HUES6 (cell line): Measurements from ENCODE around the gene USHBP1.
A peak's percentile ranks its signal among the peaks of the same experiment; 100 is the strongest.
"Not testable (repeated sequence)": the region's sequence is repeated elsewhere in the genome, so short reads cannot be mapped to it uniquely, and the experiment has no call there.

ENCODE experiments used
- H3K27ac ChIP-seq: 2 replicates; pipeline ENCODE4 v1.7.0; 2013; ENCODE audit warnings: low read depth, mild to moderate bottlenecking, low read length, inconsistent platforms
- H3K27me3 ChIP-seq: 2 replicates; pipeline ENCODE4 v1.6.1; 2013; ENCODE audit warnings: low read length; ENCODE audit not compliant: control insufficient read depth, insufficient read depth
- H3K36me3 ChIP-seq: 2 replicates; pipeline ENCODE4 v1.6.1; 2013; ENCODE audit warnings: low read length; ENCODE audit not compliant: control insufficient read depth, insufficient read depth
- H3K4me1 ChIP-seq: 2 replicates; pipeline ENCODE4 v1.6.1; 2013; ENCODE audit warnings: low read length; ENCODE audit not compliant: control insufficient read depth, insufficient read depth
- H3K4me3 ChIP-seq: 2 replicates; pipeline ENCODE4 v1.5.1; 2013; ENCODE audit warnings: low read depth, low read length
- H3K9ac ChIP-seq: one replicate; pipeline ENCODE4 v1.6.1; 2013; ENCODE audit warnings: mild to moderate bottlenecking, low read length
- H3K9me3 ChIP-seq: 2 replicates; pipeline ENCODE4 v1.6.1; 2013; ENCODE audit warnings: low read depth, low read length; ENCODE audit not compliant: control insufficient read depth, insufficient read depth

Gene USHBP1

GRCh38 chr19:17295551-17295950 is 31.0 kb upstream of the USHBP1 start:
- not testable (repeated sequence) for H3K9ac ChIP-seq, H3K27ac ChIP-seq

GRCh38 chr19:17294051-17294891 is 29.7 kb upstream of the USHBP1 start:
- no peaks in the 10 kb centered on the region for H3K27me3 ChIP-seq
- peaks cover 4% of the 10 kb centered on the region; the same call in 1 of the 2 replicates for H3K9me3 ChIP-seq
- H3K4me3 ChIP-seq, result peak overlapping the region; percentile 67
- H3K9ac ChIP-seq, result peak overlapping the region; percentile 29
- H3K27ac ChIP-seq, result no peak overlapping the region
- peaks cover 16% of the 10 kb centered on the region for H3K36me3 ChIP-seq
- H3K4me1 ChIP-seq, result peaks cover 11% of the 10 kb centered on the region

More at GRCh38 chr19:17295551-17295950, 31.0 kb upstream of the USHBP1 start:
- H3K36me3 ChIP-seq, result peaks cover 19% of the 10 kb centered on the region
- H3K4me1 ChIP-seq, result peaks cover 11% of the 10 kb centered on the region
- not testable (repeated sequence) for H3K27me3 ChIP-seq, H3K4me3 ChIP-seq, H3K9me3 ChIP-seq

- peaks cover 4% of the 10 kb centered on the region; the same call in 1 of the 2 replicates for H3K9me3 ChIP-seq
- peaks cover 11% of the 10 kb centered on the region for H3K4me1 ChIP-seq
- H3K36me3 ChIP-seq, result peaks cover 12% of the 10 kb centered on the region
- peak overlapping the region; percentile 67 for H3K4me3 ChIP-seq
- H3K9ac ChIP-seq, result no peak overlapping the region
- no peak overlapping the region for H3K27ac ChIP-seq
- H3K27me3 ChIP-seq, result no peaks in the 10 kb centered on the region
These were observed 29.1 kb upstream of the USHBP1 start for GRCh38 chr19:17293605-17294004.

GRCh38 chr19:17292301-17293074 is 27.9 kb upstream of the USHBP1 start:
- Histone ChIP-seq H3K9me3 (no peaks in the 10 kb centered on the region), H3K27ac (no peak overlapping the region), H3K9ac (peak overlapping the region; percentile 68)

GRCh38 chr19:17289489-17289888 is 24.9 kb upstream of the USHBP1 start:
- Histone ChIP-seq H3K27ac (no peak overlapping the region), H3K4me3 (no peak overlapping the region), H3K36me3 (peaks cover 6% of the 10 kb centered on the region), H3K27me3 (no peaks in the 10 kb centered on the region), H3K9ac (no peak overlapping the region), H3K9me3 (peaks cover 5% of the 10 kb centered on the region; the same call in 1 of the 2 replicates), H3K4me1 (peaks cover 8% of the 10 kb centered on the region)

More at GRCh38 chr19:17292301-17293074, 27.9 kb upstream of the USHBP1 start:
- peaks cover 7% of the 10 kb centered on the region for H3K36me3 ChIP-seq
- no peaks in the 10 kb centered on the region for H3K27me3 ChIP-seq
- H3K4me3 ChIP-seq, result peak overlapping the region; percentile 67
- peaks cover 11% of the 10 kb centered on the region for H3K4me1 ChIP-seq

GRCh38 chr19:17286752-17287151 is 22.2 kb upstream of the USHBP1 start:
- H3K27me3 ChIP-seq, result peaks cover 6% of the 10 kb centered on the region; the same call in 1 of the 2 replicates
- peaks cover 5% of the 10 kb centered on the region; the same call in 1 of the 2 replicates for H3K9me3 ChIP-seq
- H3K36me3 ChIP-seq, result peaks cover 12% of the 10 kb centered on the region
- H3K4me3 ChIP-seq, result no peak overlapping the region
- H3K4me1 ChIP-seq, result peaks cover 6% of the 10 kb centered on the region; the same call in 1 of the 2 replicates
- no peak overlapping the region for H3K9ac ChIP-seq
- no peak overlapping the region for H3K27ac ChIP-seq

- no peak overlapping the region for H3K9ac ChIP-seq
- H3K27ac ChIP-seq, result no peak overlapping the region
- no peak overlapping the region for H3K4me3 ChIP-seq
- H3K4me1 ChIP-seq, result peaks cover 6% of the 10 kb centered on the region; the same call in 1 of the 2 replicates
- H3K36me3 ChIP-seq, result peaks cover 12% of the 10 kb centered on the region
- peaks cover 11% of the 10 kb centered on the region; the same call in 1 of the 2 replicates for H3K27me3 ChIP-seq
- H3K9me3 ChIP-seq, result peaks cover 5% of the 10 kb centered on the region; the same call in 1 of the 2 replicates
These were observed 21.7 kb upstream of the USHBP1 start for GRCh38 chr19:17286263-17286662.

- no peak overlapping the region for H3K9ac ChIP-seq
- H3K36me3 ChIP-seq, result peaks cover 12% of the 10 kb centered on the region
- no peak overlapping the region for H3K4me3 ChIP-seq
- H3K9me3 ChIP-seq, result peaks cover 5% of the 10 kb centered on the region; the same call in 1 of the 2 replicates
- H3K27me3 ChIP-seq, result peaks cover 12% of the 10 kb centered on the region; the same call in 1 of the 2 replicates
- peaks cover 6% of the 10 kb centered on the region; the same call in 1 of the 2 replicates for H3K4me1 ChIP-seq
- H3K27ac ChIP-seq, result no peak overlapping the region
These were observed 21.0 kb upstream of the USHBP1 start for GRCh38 chr19:17285415-17286135.

- H3K36me3 ChIP-seq, result peaks cover 25% of the 10 kb centered on the region
- no peak overlapping the region for H3K27ac ChIP-seq
- no peak overlapping the region for H3K4me3 ChIP-seq
- no peak overlapping the region for H3K9ac ChIP-seq
- peaks cover 5% of the 10 kb centered on the region; the same call in 1 of the 2 replicates for H3K9me3 ChIP-seq
- peaks cover 6% of the 10 kb centered on the region; the same call in 1 of the 2 replicates for H3K4me1 ChIP-seq
- peaks cover 12% of the 10 kb centered on the region; the same call in 1 of the 2 replicates for H3K27me3 ChIP-seq
These were observed 19.0 kb upstream of the USHBP1 start for GRCh38 chr19:17283504-17283996.

GRCh38 chr19:17282488-17283125 is 18.1 kb upstream of the USHBP1 start:
- H3K9me3 ChIP-seq, result peaks cover 5% of the 10 kb centered on the region; the same call in 1 of the 2 replicates
- peaks cover 12% of the 10 kb centered on the region; the same call in 1 of the 2 replicates for H3K27me3 ChIP-seq
- H3K36me3 ChIP-seq, result peaks cover 28% of the 10 kb centered on the region
- peaks cover 6% of the 10 kb centered on the region; the same call in 1 of the 2 replicates for H3K4me1 ChIP-seq
- H3K4me3 ChIP-seq, result peak overlapping the region; percentile 44
- no peak overlapping the region for H3K27ac ChIP-seq
- H3K9ac ChIP-seq, result peak overlapping the region; percentile 14
